GM23248 (cell line): ENCODE results near the gene NTNG1.

Experiments
- EZH2 ChIP-seq: fragments of 200-600 bp; sonication (generic); IDR thresholded peaks from 2 replicates; pipeline ENCODE4 v1.6.1; 2018; ENCODE audit warnings: antibody characterized with exemption, mild to moderate bottlenecking; ENCODE audit not compliant: insufficient read depth, poor library complexity, severe bottlenecking
- EZH2phosphoT487 ChIP-seq: fragments of 200-600 bp; sonication (generic); IDR thresholded peaks from 2 replicates; pipeline ENCODE4 v1.6.1; 2018; ENCODE audit warnings: antibody characterized with exemption, moderate library complexity, mild to moderate bottlenecking, low read depth; ENCODE audit not compliant: insufficient read depth

DNA sequence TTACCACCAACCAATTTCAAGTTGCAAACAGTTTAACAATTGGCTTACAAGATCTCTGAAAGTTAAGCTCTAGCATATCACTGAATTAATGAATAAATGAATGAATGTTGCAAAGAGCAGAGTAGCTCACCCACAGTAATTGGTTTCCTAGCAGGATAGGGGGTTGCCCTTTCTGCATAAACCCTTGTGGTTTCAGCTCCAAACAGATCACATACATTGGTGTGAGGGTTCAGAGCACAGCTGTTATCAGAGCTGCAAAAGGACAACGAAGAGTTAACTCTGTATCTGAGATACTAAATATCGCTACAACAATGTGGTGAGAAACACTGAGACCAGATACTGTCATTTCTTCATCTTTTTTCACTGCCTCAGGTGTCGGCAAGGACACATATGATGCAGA, 46.6 kb downstream of the NTNG1 start:
- TF ChIP-seq EZH2: no peak
- no peak for TF ChIP-seq EZH2phosphoT487
